GM12878 (cell line): Measurements from ENCODE around the gene SNX32. TPM values are rescaled to one million over a fixed set of nuclear protein-coding genes. Genes with fewer than 3 reads are reported as not detected.
A peak's percentile ranks its signal among the peaks of the same experiment; 100 is the strongest.

Experiments
- ATAC-seq: fragments of 200-7000 bp; cut with Tn5 transposase; 3 replicates; pipeline ENCODE4 v1.9.1; 2020; ENCODE audit warnings: mild to moderate bottlenecking, moderate library complexity
- BruUV-seq: library from RNA; stranded (reverse); fragments of 400-500 nt; replicated peaks from 2 replicates; lab custom pipeline; 2021; lab: Mats Ljungman, UMichigan
- CTCF ChIA-PET: fragments of 300-600 bp; sonication (Branson Sonifier 250); formaldehyde crosslinking; extraction: SDS; loops from one replicate; lab custom pipeline; 2021; ENCODE audit warnings: inconsistent platforms; lab: Yijun Ruan, JAX
- POLR2A ChIA-PET: fragments of 350-600 bp; formaldehyde crosslinking; extraction: SDS; loops from one replicate; lab custom pipeline; 2021; ENCODE audit warnings: inconsistent platforms; lab: Charles Lee
- RAD21 ChIA-PET: fragments of 300-600 bp; sonication (Branson Sonifier 250); formaldehyde crosslinking; loops from one replicate; lab custom pipeline; 2023; ENCODE audit warnings: antibody characterized with exemption; ENCODE audit not compliant: unreplicated experiment; lab: Charles Lee
- SMC1A ChIA-PET: fragments of 300-600 bp; sonication (Branson Sonifier 250); formaldehyde crosslinking; loops from one replicate; lab custom pipeline; 2023; ENCODE audit not compliant: unreplicated experiment, uncharacterized antibody; lab: Charles Lee
- DNase-seq: peaks from one replicate; pipeline ENCODE4 v3.0.0-alpha.2; 2011; ENCODE audit warnings: low read depth, low spot score
- FAIRE-seq: peaks from 3 replicates; lab custom pipeline; 2011; peaks lifted over from hg19 to GRCh38; lab: Jason Lieb, UNC
- H2AFZ ChIP-seq: 2 replicates; pipeline ENCODE4 v1.6.0; 2011; ENCODE audit warnings: low read depth, low read length, control low read depth; ENCODE audit not compliant: control insufficient read depth
- H3K27ac ChIP-seq: 2 replicates; pipeline ENCODE4 v1.5.1; 2011; ENCODE audit warnings: control low read depth; ENCODE audit not compliant: control insufficient read depth, insufficient read depth
- H3K27me3 ChIP-seq, 2 experiments: replicated peaks in 1 of 2; 2 replicates each; pipeline versions ENCODE4 v1.6.0 to v1.6.1; 2011; ENCODE audit warnings: low read length in 1 of 2; ENCODE audit not compliant: control insufficient read depth in 2 of 2, insufficient read depth in 2 of 2
- H3K36me3 ChIP-seq, 2 experiments: 2 replicates each; pipeline ENCODE4 v1.5.1; 2011; ENCODE audit warnings: low read length in 1 of 2; ENCODE audit not compliant: control insufficient read depth in 2 of 2, insufficient read depth in 2 of 2
- H3K4me1 ChIP-seq: 2 replicates; pipeline ENCODE4 v1.6.1; 2011; ENCODE audit warnings: mild to moderate bottlenecking, low read length, moderate library complexity, mixed read lengths; ENCODE audit not compliant: control insufficient read depth, insufficient read depth
- H3K4me2 ChIP-seq: 2 replicates; pipeline ENCODE4 v1.6.0; 2011; ENCODE audit warnings: control low read depth; ENCODE audit not compliant: control insufficient read depth, insufficient read depth
- H3K4me3 ChIP-seq: fragments of 200-600 bp; sonication (generic); 2 replicates; pipeline ENCODE4 v1.5.1; 2016
- H3K79me2 ChIP-seq: 2 replicates; pipeline ENCODE4 v1.6.0; 2011; ENCODE audit warnings: low read length; ENCODE audit not compliant: control insufficient read depth, insufficient read depth
- H3K9ac ChIP-seq: 2 replicates; pipeline ENCODE4 v1.8.0; 2011; ENCODE audit warnings: low read length, control low read depth, mixed read lengths; ENCODE audit not compliant: control insufficient read depth, insufficient read depth
- H3K9me3 ChIP-seq: replicated peaks from 3 replicates; pipeline ENCODE4 v1.5.1; 2011; ENCODE audit warnings: mild to moderate bottlenecking, low read length; ENCODE audit not compliant: control insufficient read depth, insufficient read depth
- H4K20me1 ChIP-seq: 2 replicates; pipeline ENCODE4 v1.6.0; 2011; ENCODE audit not compliant: control insufficient read depth, insufficient read depth
- CHD1 ChIP-seq: IDR thresholded peaks from 2 replicates; pipeline ENCODE4 v1.6.1; 2012; ENCODE audit warnings: low read depth, low read length, improper control_type of control experiment
- PKNOX1 ChIP-seq: fragments of 450-650 bp; IDR thresholded peaks from 2 replicates; pipeline ENCODE4 v1.6.1; 2016; ENCODE audit warnings: mild to moderate bottlenecking
- RELB ChIP-seq: fragments of 450-650 bp; IDR thresholded peaks from 2 replicates; pipeline ENCODE4 v1.6.1; 2017; ENCODE audit warnings: low read depth, mild to moderate bottlenecking, moderate library complexity
- WGBS: methylation state at CpG from one replicate; pipeline ENCODE4 v1.1.6; 2016; ENCODE audit warnings: low lambda C conversion rate; ENCODE audit not compliant: insufficient replicate concordance, insufficient coverage; ENCODE audit errors: missing lambda C conversion rate; 5-methylcytosine and 5-hydroxymethylcytosine counted together
- in situ Hi-C: fragments of 300-500 bp; cut with MboI; formaldehyde crosslinking; loops from 9 replicates; pipeline ENCODE4 v1.14.3; 2018; ENCODE audit warnings: mixed read lengths
- intact Hi-C: fragments of 100-400 bp; cut with micrococcal nuclease; formaldehyde crosslinking; loops from one replicate; pipeline ENCODE4 v1.14.2; 2022; ENCODE audit not compliant: unreplicated experiment
- polyA plus RNA-seq, 11 experiments: library from polyadenylated mRNA; depleted of rRNA in 4 of 11; unstranded in 6 of 11; stranded (reverse) in 5 of 11; fragments of >200 nt; fragmentation: Nextera tagmentation in 4 of 11; fragmentation: Illumina TruSeq in 1 of 11; extraction: Ambion mirVana in 4 of 11; extraction: Trizol in 1 of 11; gene quantifications; 1 replicate in 1 of 11; 2 replicates in 10 of 11; pipeline versions ENCODE4 v1.2.1 to v1.2.3, GENCODE V29; 2011 to 2016; ENCODE audit warnings: inconsistent platforms in 2 of 11, missing spikeins in 2 of 11, low read depth in 1 of 11
- total RNA-seq, 4 experiments: library from RNA; depleted of rRNA in 3 of 4; stranded (reverse); fragments of >200 nt in 3 of 4; fragmentation: Illumina TruSeq in 1 of 4; extraction: Trizol in 1 of 4; gene quantifications; 2 replicates each; pipeline versions ENCODE4 v1.2.1 to v1.2.3, GENCODE V29; 2013 to 2021

The SNX32 gene
- total and polyA plus RNA-seq, 10 of the 15 experiments (the other 5 are each of a cell fraction or from before 2014, with no cell fraction given), result 0.04 to 1.5 (median 0.11) TPM; not detected in 1

GRCh38 chr11:65895482-65895981 lies 61.8 kb downstream of the SNX32 start:
- WGBS, result 91% methylated on average over 5 of the region's 5 CpGs
- no peaks in the 10 kb centered on the region for H4K20me1 ChIP-seq

More at GRCh38 chr11:65895482-65895981, 61.8 kb downstream of the SNX32 start:
- RAD21 ChIA-PET, result no interaction called here
- POLR2A ChIA-PET, result interaction anchor here (0.6 to 0.9 kb wide), 3 partner anchors 16 to 223 kb away, joined by 3 to 6 read pairs (median 3); no protein-coding TSS in a partner anchor
- no peak overlapping the region for H2AFZ ChIP-seq
- FAIRE-seq (no peak), ATAC-seq (no peak)
- H3K9me3 ChIP-seq, result no peaks in the 10 kb centered on the region
- no peak overlapping the region for H3K4me2 ChIP-seq
- peaks cover 20% of the 10 kb centered on the region for H3K4me1 ChIP-seq
- no TSS peak for BruUV-seq
- H3K9ac ChIP-seq, result no peak overlapping the region
- H3K4me3 ChIP-seq, result no peak overlapping the region
- H3K27ac ChIP-seq, result no peak overlapping the region
- intact Hi-C loops, result loop anchor here (10.0 kb wide), 1 partner anchor 239 kb away; no protein-coding TSS in a partner anchor
- no peaks in the 10 kb centered on the region for H3K36me3 ChIP-seq
- TF ChIP-seq CHD1, result no peak
- TF ChIP-seq RELB, result no peak
- TF ChIP-seq PKNOX1, result peak; percentile 68
- TF ChIP-seq, all 136 proteins: peak for 1
- DNase-seq, result no peak
- ChIA-PET CTCF (interaction anchor here (2.0 to 4.2 kb wide), 2 partner anchors 11 to 93 kb away, joined by 6 to 36 read pairs; no protein-coding TSS in a partner anchor), SMC1A (interaction anchor here (0.9 to 1.1 kb wide), 3 partner anchors 11 to 63 kb away, joined by 4 read pairs; no protein-coding TSS in a partner anchor)
- Histone ChIP-seq H3K27me3 (no peaks in the 10 kb centered on the region), H3K79me2 (peaks cover 46% of the 10 kb centered on the region)
- in situ Hi-C loops, result no loop called here
